GM19438 (cell line): ENCODE results near the gene CARS1.
"Not testable (repeated sequence)": the region's sequence is repeated elsewhere in the genome, so short reads cannot be mapped to it uniquely, and the experiment has no call there.

ENCODE experiments used
- ATAC-seq: cut with Tn5 transposase; IDR thresholded peaks from one replicate; pipeline ENCODE4 v1.9.1; 2021; ENCODE audit warnings: low read depth; ENCODE audit not compliant: unreplicated experiment

Gene CARS1

DNA sequence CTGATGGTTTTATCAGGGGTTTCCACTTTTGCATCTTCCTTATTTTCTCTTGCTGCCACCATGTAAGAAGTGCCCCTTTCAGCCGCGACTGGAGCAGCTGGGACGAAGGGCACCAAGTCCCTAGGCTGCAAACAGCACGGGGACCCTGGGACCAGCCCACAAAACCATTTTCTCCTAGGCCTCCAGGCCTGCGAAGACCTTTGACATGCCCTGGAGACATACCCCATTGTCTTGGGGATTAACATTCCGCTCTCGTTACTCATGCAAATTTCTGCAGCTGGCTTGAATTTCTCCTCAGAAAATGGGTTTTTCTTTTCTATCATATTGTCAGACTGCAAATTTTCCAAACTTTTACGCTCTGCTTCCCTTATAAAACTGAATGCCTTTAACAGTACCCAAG is 6.7 kb upstream of the CARS1 start:
- not testable (repeated sequence) for ATAC-seq

DNA sequence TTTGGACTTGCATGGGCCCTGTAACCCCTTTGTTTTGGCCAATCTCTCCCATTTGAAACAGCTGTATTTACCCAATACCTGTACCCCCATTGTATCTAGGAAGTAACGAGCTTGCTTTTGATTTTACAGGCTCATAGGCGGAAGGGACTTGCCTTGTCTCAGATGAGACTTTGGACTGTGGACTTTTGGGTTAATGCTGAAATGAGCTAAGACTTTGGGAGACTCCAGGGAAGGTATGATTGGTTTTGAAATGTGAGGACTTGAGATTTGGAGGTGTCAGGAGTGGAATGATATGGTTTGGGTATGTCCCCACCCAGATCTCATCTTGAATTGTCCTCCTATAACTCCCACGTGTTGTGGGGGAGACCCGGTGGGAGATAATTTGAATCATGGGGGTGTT is 6.2 kb upstream of the CARS1 start:
- not testable (repeated sequence) for ATAC-seq

DNA sequence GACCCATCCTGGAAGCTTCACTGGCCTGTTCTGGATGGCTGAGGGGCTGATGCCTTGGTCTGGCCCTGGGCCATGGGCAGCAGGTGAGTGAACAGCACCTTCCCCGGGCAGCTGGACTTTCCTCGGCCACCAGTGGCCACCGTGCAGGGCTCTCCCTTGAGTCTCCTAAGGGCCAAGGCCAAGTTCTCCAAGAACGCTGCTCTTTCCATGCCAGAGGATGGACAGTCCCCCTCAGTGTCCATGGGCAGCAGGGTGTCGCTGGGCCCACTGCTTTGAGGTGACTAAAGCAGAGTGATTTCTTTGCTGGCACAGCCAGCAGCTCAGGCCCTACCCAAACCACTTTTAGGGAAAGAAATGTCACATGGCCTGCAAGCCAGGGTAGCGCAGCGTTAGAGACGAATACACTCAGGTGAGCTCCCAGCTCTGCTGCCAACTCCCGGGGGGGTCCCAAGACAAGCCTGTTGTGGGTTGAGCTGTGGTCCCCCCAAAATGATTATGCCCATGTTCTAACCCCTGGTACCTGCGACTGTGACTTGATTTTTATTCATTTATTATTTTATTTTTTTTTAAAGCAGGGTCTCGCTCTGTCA is 3.3 kb upstream of the CARS1 start:
- no peak for ATAC-seq

DNA sequence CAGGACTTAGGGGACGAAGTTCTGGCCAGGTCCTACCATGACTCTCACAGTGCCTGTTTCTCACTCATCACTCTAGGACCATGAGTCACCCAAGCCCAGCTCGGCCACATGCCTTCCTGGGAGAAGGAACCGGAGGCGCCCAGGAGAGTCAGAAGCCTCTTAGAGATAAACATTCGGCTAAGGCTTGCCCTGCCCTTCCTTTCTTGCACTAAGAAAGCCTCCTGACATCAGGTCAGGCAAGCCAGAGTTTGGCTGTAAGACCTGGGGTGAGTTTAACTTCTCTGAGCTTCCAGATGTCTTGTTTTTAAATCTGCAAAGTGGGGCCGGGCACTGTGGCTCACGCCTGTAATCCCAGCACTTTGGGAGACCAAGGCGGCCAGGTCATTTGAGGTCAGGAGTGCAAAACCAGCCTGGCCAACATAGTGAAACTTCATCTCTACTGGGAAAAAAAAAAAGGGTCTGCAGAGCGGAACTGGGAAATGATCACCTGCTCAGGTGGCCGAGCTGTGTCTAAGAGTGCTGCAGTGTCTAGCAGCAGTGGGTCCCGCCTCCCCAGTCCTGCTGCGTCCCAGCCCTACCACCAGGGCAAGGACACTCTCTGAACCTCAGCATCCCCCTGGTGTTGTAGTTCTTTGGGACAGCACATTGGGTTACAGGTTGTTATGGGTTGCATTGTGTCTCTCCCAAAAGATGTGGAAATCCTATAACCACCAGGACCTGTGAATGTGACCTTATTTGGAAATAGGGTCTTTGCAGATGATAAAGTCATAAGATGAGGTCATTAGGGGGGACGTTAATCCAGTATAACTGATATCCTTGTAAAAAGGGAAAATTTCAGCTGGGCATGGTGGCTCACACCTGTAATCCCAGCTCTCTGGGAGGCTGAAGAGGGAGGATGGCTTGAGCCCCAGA is 1.8 kb upstream of the CARS1 start:
- no peak for ATAC-seq

DNA sequence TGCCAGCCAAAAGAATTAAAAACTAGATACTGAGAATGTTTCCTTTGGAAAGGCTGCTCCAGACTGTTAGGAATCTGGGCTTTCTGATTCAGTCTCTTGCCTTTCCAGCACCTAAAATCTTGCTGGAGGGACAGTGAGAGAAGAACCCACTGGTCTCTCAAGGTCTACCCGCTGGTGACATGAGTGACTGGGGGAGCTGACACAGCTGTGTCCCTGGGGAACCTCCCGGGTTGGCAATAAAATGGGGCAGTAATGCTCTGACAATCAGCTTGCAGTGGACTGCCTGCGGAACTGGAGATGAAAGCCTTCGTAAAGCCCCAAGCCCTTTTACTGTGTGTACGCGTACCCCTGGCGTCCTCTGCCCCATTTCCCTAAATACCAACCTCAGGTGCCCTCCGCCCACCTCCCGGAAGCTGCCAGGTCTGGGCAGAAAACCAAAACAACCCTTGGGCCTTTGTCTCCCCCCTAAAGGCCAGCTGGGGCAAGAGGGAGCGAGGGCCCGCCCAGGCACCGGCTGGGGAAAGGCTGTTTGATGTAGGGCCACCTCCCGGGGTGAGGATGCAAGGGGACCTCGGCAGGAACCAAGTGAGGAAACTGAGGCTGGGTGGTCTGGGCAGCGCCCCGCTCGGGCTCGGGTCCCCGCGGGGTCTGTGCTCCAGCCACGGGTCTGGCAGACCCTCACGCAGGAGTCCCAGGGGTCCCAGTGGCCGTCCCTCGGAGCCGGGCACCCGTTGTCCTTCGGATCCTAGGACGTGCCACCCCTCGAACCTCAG is 741 bp downstream of the CARS1 start:
- ATAC-seq, result no peak

DNA sequence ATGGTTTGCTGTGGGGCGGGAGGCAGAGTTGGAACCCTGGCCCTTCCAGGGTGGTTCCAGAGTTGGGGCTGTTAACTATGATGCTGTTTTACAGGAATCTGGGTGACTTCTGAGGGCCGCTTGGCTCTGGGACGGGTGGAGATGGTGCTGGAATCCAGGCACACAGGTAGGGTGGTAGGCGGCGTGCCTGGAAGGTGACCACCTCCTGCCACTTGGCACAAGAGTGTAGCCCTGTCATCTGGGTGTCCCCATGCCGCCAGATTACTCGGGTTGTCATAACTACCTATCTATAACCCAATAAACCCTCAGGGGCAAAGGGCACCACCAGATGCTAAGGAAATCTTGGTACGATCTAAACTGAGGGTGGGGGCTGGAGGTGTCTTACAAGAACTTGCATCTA is 1.3 kb downstream of the CARS1 start:
- no peak for ATAC-seq

DNA sequence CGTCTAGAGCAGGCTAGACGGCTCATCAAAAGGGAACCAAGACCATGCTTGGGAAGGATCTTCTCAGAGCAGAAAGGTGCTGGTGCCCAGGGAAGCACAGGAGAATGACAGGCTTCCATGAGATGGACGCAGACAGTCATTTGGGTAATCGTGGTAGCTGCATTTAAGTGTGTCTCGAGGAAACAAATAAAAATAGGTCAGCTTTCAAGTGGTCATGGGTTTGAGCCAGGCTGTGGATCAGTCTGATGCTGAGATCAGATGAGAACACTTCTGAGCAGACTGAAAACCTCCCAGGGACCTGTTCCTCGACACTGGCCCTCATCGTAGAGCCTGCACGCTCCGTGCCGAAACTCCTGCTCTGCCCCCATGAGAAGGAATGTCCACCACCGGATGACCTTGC is 4.7 kb downstream of the CARS1 start:
- no peak for ATAC-seq

DNA sequence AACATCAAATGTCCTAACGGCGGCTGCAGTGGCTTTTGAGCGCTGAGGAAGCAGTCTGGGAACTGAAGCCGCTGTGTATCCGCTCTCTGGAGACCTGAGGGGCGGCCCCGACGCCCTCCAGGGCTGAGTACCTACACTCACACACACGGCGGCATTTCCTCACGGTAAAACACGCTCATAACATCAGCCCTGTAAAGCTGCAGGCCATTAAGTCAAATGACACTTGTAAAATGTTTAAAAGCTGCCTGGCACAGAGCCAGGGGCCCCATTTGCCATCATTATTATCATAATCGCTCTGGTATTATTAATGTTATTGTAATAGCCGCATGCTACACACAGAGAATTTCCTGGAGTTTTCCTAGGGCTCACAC is 5.1 kb downstream of the CARS1 start:
- ATAC-seq, result no peak

DNA sequence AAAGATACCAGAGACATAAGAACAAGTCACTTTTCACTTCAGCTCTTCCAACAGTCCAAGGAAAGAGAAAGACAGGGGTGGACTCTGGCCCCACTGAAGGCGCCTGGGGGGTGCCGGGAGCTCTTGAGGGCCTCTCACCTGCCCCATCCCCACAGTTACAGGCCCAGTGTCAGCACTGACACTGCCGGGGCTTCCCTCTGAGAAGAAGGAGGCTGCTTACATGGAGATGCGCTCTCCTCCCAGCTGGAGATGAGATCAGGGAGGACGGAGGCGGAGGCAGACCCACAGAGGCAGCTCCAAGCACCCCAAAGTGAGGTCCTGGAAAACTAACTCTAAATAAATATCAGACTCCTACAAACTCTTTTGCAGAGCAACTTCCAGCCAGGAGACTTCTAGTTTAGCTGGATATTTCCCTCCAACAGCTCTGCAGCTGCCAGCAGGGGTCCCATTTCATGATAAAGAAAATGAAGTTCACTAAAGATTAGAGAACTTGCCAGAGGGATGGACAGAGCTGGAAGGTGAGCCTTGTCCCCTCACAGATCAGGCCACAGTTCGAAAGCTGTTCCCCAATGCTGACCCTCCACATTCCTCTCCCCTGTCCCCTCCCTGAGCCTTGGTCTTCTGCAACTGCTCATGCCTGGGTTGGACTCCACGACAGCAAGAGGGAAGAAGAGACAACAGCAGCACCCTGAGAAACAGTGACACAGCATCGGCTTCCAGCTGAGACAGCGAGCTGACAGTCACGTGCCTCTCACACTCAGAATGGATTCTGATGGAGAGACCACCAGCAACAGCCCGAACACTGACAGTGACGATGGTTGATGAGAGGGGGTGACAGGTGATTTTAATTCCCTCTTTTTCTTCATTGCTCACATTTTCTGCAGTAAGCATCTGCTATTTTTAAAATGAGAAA is 5.8 kb downstream of the CARS1 start:
- no peak for ATAC-seq

DNA sequence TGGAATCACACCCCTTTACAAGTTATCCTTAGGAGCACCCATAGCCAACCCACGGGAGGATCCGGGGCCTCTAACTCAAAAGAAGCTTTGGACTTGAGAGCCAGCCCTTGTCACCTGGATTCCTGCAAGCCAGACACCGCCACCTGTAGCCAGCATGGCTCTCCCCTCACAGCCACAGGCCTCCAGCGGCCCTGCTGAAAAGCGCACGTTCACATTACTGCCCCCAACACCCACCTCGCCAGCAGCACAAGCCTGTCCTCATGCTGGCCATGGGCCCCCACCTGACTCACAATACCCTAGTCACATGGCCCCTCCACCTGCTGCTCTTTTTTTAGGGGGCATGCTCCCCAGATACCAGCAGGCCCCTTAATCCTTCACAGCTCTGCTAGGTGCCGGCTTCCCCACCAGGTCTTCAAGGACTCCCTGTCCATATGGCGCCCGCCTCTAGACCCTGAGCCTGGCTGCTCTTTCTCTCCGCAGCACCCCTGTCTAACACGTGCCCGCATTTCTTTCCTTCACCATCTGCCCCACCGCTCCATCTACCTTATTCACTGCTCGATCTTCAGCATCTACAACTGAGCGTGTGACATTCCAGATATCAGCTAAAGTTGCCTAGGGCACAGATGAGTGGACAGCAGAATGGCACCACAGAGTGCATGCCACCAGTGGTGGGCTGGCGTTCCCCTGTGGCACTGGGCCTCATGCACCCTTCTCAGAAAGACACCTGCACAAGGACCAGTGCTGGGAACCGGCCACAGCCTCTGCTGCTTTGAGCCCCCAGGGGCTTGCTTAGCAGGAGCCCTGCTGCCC is 6.6 kb downstream of the CARS1 start:
- no peak for ATAC-seq

DNA sequence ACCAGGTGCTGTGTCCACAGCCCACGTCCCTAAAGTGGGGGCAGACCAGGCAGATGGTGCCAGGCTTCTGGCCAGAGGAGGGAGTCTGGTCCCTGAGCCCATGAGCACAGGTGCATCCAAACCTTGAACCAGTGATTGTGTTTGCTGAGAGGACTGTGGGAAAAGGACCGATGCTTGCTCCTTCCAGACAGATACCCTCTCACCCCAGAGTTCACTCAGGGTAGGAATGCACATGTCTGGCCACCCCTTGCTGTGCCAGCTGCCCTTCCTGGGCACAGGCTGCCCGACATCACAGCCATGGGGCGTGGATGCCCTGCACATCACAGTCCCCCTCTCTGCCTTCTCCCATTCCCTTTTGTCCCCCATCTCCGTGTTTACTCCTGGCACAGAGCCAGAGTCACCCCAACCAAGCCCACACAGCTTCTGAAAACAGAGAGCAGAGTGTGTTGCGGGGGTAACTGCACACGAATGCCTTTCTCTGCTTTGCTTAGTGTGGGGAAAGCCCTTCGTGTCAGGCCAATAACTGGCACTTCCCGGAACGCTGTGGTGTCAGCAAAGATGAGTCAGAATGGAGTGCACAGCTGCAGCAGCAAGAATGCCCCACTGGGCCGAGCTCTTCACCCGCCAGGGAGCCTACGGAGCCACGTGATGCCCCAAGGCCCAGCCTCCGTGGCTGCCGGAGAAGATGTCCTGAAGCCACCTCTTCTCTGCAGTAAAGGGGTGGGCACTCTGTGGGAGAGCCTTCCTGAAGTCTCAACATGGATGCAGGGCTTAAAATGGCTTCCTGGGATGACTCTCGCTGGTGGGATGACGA is 7.6 kb downstream of the CARS1 start:
- peak; percentile 86 for ATAC-seq

DNA sequence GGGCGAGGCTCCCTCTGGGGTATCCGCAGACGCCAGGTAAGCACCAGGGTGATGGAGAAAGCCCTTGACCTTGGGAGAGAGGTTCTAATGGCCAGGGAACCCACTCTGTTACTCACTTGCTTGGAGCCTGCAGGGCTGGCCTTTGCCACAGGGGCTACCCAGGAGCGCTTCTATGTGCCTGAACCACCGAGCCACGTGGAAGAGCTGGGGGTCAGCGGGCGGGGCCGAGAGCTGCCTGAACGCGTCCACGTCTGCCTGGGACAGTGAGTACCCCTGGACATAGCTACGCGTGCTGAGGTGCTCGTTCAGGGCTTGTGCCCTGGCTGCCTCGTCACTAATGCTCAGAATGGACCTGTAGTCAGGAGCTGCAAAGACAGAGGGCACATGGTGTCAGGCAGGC is 9.6 kb downstream of the CARS1 start:
- ATAC-seq, result no peak

DNA sequence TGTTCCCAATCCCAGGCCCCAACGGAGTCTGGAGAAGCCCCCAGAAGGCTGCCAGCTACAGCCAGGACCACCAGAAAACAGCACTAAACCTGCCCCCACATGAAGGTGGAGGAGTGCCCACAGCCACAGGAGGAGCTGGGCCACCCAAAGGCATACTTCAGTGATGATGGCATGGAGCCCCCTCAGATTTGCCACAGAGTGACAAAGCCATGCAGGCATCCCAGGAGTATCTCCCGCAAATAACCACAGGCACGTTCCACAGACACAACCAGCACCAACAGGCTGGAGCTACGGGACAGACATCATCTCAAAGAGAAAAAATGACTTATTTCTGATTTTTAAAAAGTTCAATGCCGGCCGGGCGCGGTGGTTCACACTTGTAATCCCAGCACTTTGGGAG is 10.6 kb downstream of the CARS1 start:
- no peak for ATAC-seq

DNA sequence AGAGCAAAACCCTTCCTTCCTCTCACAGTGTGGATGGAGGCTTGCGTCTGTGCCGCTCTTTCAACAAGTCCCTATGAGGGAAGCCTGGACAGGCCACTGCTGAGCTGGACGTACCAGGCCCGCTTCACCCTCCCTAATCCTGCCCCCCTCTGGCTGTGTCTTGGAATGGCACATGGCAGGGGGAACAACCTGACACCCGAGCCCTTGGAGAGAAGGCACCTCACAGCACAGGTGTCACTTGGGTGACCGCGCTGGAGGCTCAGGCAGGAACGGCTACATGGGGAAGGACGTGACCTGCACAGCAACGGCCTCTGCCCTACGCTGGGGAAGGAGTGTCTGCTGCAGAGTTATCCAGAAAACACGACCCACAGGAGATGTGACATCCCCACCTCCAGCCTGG is 11.0 kb downstream of the CARS1 start:
- no peak for ATAC-seq

DNA sequence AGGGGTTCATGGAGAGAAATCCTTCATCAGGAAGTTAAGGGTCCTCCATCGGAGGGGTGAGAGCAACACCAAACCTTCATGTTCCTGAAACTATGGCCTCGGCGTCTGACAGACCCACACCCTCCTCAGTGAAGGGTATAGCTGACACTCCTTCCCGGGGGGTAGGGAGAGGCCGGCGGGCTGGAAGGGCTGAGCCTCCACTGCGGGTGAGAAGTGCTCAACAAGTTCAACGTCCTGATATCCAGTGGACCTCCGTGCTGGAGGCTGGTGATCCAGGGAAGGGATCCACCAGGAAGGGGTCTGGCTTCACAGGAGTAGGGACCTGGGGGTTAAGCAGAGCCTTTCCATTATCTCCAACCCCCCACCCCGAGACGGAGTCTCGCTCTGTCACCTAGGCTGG is 12.3 kb downstream of the CARS1 start:
- no peak for ATAC-seq

DNA sequence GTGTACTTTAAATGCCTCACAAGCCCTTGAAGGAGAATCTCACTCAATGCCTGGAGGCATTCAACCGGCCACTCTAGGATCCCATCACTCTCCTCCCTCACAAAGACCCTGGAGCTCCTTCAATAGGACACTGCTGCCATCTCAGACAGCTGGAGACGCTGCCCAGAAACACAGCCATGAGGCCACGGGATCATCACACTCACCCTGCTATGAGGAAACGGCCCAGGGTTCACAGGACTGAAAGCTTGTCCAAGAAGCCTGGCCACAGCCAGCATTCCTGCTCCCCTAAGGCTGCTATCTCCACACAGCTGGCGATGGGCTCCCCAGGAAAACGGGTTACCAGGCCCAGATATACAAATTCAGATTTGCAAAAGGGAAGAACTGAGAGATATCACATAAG is 13.2 kb downstream of the CARS1 start:
- ATAC-seq, result no peak

DNA sequence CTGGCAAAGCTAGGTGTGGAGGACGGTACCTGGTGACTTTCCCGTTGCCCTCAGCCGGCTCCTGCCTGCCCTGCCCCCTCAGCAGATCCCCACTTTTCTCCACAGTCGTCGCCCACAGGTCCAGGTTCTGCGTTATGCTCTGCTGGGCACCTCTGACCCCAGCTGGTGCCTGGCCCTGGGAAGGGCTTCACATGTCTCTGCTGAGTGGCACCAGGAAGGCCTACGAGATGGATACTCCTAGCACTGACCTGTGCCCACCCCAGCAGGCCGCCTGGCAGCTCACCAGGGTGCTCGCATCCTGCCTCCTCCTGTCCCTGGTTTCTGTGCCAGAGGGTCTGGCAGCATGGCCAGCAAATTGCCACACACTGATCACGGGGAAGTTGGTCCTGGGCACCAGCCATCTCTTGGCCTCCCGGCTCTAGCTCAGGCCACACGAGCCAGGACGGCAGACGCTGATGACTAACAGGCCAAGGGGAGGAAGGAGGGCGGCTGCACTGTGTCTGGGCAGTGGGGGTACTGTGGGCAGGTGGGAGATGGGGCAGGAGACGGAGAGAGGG is 13.8 kb downstream of the CARS1 start:
- ATAC-seq, result no peak

DNA sequence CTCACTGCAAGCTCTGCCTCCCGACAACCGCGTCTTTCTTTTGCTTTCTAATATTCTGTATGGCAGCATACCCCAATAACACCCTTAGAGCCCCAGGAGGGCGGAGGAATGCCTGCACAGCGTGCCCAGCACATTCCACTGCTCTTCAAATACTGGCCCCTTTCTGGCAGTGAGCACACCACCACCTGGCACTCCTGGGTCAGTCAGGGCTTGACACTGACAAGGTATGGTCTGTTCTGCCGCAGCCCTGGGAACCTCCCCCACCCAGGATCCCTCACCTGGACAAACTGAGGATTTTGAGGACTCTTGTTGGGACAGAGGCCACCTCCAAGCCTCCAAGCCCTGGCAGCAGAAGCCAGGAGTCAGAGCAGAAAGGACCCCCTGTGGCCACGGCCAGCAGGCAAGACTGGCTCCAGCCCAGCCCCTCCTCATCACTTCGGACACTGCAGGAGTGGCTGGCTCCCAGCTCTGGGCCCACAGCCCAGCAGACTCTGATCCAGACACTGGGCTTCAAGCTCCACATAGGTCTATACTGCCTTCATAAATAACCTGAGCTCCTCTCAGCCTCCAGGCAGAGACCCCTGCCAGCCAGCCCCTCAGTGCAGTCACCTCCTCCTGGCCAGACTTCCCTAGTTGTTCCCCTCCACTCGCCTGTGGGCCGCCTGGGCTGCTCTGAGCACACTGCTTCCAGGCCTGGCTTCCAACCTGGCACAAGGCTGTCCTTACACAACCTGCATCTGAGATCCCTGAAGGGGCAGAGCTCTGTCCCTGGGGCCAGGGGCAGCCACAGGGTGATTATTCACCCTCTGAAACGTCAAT is 14.5 kb downstream of the CARS1 start:
- ATAC-seq, result no peak
